K562 (cell line): ENCODE results near the gene CARD11. TPM values are rescaled to one million over a fixed set of nuclear protein-coding genes. Genes with fewer than 3 reads are reported as not detected.

ENCODE experiments used
- ARID1B ChIP-seq: fragments of 450-650 bp; IDR thresholded peaks from 2 replicates; pipeline ENCODE4 v1.6.1; 2016; ENCODE audit warnings: antibody characterized with exemption, mild to moderate bottlenecking, inconsistent platforms
- BCOR ChIP-seq: fragments of 450-650 bp; IDR thresholded peaks from 2 replicates; pipeline ENCODE4 v1.6.1; 2016
- CREBBP ChIP-seq: IDR thresholded peaks from one replicate; pipeline ENCODE4 v1.6.1; 2012; ENCODE audit warnings: low read depth, mild to moderate bottlenecking, control low read depth, inconsistent platforms, low read length
- FOXA1 ChIP-seq: fragments of 450-650 bp; IDR thresholded peaks from 2 replicates; pipeline ENCODE4 v1.6.1; 2016; ENCODE audit warnings: mild to moderate bottlenecking, borderline replicate concordance
- ILF3 ChIP-seq: fragments of 450-650 bp; IDR thresholded peaks from 2 replicates; pipeline ENCODE4 v1.6.1; 2018; ENCODE audit warnings: antibody characterized with exemption, mild to moderate bottlenecking, moderate library complexity, borderline replicate concordance
- IRF2 ChIP-seq: sonication (generic); formaldehyde crosslinking; IDR thresholded peaks from 2 replicates; pipeline ENCODE4 v1.8.1; 2022; ENCODE audit warnings: mild to moderate bottlenecking, missing genetic modification reagents
- KDM5B ChIP-seq: fragments of 200-600 bp; sonication (generic); IDR thresholded peaks from 2 replicates; pipeline ENCODE4 v1.6.1; 2012; ENCODE audit warnings: low read depth, mild to moderate bottlenecking, moderate library complexity, low read length, control low read depth, inconsistent platforms; ENCODE audit not compliant: insufficient replicate concordance
- MAZ ChIP-seq, 2 experiments: fragments of 450-650 bp in 1 of 2; sonication (generic) in 1 of 2; formaldehyde crosslinking; IDR thresholded peaks in 1 of 2; conservative IDR thresholded peaks in 1 of 2; 2 replicates each; pipeline versions ENCODE4 v1.4.0 to v1.5.0; 2020; ENCODE audit warnings: mild to moderate bottlenecking in 1 of 2, missing genetic modification reagents in 1 of 2
- POLR2A ChIP-seq: fragments of 450-650 bp; conservative IDR thresholded peaks from 2 replicates; pipeline ENCODE4 v1.6.1; 2016
- POLR3G ChIP-seq: IDR thresholded peaks from 2 replicates; pipeline ENCODE4 v1.6.1; 2011; ENCODE audit not compliant: insufficient read length, insufficient replicate concordance; ENCODE audit errors: extremely low read depth
- PPARD ChIP-seq: fragments of 250-450 bp; sonication (Bioruptor Pico); IDR thresholded peaks from 2 replicates; pipeline ENCODE4 v1.8.0; 2022; ENCODE audit warnings: inconsistent platforms, mild to moderate bottlenecking, moderate library complexity
- RBM34 ChIP-seq: fragments of 200-400 bp; formaldehyde crosslinking; IDR thresholded peaks from 2 replicates; pipeline ENCODE4 v1.6.1; 2018; ENCODE audit warnings: low read length, borderline replicate concordance; ENCODE audit not compliant: insufficient read depth
- SIN3A ChIP-seq, 2 experiments: fragments of 150-350 bp in 1 of 2; IDR thresholded peaks; 2 replicates each; pipeline ENCODE4 v1.6.1; 2011 to 2016; ENCODE audit warnings: borderline replicate concordance in 2 of 2, low read depth in 2 of 2, low read length in 2 of 2, mild to moderate bottlenecking in 2 of 2, moderate library complexity in 2 of 2; ENCODE audit not compliant: control insufficient read depth in 1 of 2
- SMARCC2 ChIP-seq: fragments of 450-650 bp; IDR thresholded peaks from 2 replicates; pipeline ENCODE4 v1.6.1; 2017; ENCODE audit warnings: antibody characterized with exemption, moderate library complexity, mild to moderate bottlenecking, low read depth
- SRSF1 ChIP-seq: fragments of 200-400 bp; formaldehyde crosslinking; IDR thresholded peaks from 2 replicates; pipeline ENCODE4 v1.6.1; 2017; ENCODE audit warnings: mild to moderate bottlenecking, low read depth, low read length, moderate library complexity
- ZBTB8A ChIP-seq: fragments of 450-650 bp; IDR thresholded peaks from 2 replicates; pipeline ENCODE4 v1.6.1; 2018; ENCODE audit warnings: mild to moderate bottlenecking, moderate library complexity; ENCODE audit not compliant: partially characterized antibody
- ZNF146 ChIP-seq: IDR thresholded peaks from one replicate; pipeline ENCODE4 v1.6.1; 2018; ENCODE audit warnings: missing compliant biosample characterization; ENCODE audit not compliant: unreplicated experiment
- ZNF707 ChIP-seq: fragments of 250-450 bp; sonication (Bioruptor Pico); conservative IDR thresholded peaks from 2 replicates; pipeline ENCODE4 v1.8.0; 2022; ENCODE audit warnings: inconsistent platforms, mild to moderate bottlenecking, moderate library complexity
- ZNF785 ChIP-seq: fragments of 250-450 bp; sonication (Bioruptor Pico); IDR thresholded peaks from 2 replicates; pipeline ENCODE4 v1.4.0; 2020; ENCODE audit warnings: mild to moderate bottlenecking
- polyA plus RNA-seq, 8 experiments: library from polyadenylated mRNA; depleted of rRNA in 4 of 8; stranded (reverse) in 5 of 8; unstranded in 3 of 8; fragments of >200 nt; fragmentation: Nextera tagmentation in 2 of 8; fragmentation: Illumina TruSeq in 1 of 8; extraction: Ambion mirVana in 2 of 8; extraction: Trizol in 1 of 8; gene quantifications; 2 replicates each; pipeline versions ENCODE4 v1.2.1 to v1.2.3, GENCODE V29; 2011 to 2014; ENCODE audit warnings: inconsistent platforms in 1 of 8, missing spikeins in 1 of 8
- total RNA-seq, 7 experiments: library from RNA; depleted of rRNA in 6 of 7; stranded (reverse); fragments of >200 nt in 6 of 7; fragmentation: Illumina TruSeq in 2 of 7; extraction: Trizol in 2 of 7; gene quantifications; 2 replicates each; pipeline versions ENCODE4 v1.2.1 to v1.2.3, GENCODE V29; 2011 to 2021; ENCODE audit warnings: low replicate concordance in 1 of 7
- TF ChIP-seq, protein P1 (sequence below): fragments of 450-650 bp; IDR thresholded peaks from 2 replicates; pipeline ENCODE4 v1.6.1; 2018; ENCODE audit not compliant: partially characterized antibody
- TF ChIP-seq, protein P2 (sequence below): fragments of 450-650 bp; IDR thresholded peaks from 2 replicates; pipeline ENCODE4 v1.6.1; 2016; ENCODE audit warnings: antibody characterized with exemption
- TF ChIP-seq, protein P3 (sequence below): fragments of 450-650 bp; conservative IDR thresholded peaks from 2 replicates; pipeline ENCODE4 v1.6.1; 2016; ENCODE audit warnings: missing genetic modification characterization, low read depth, mild to moderate bottlenecking, missing compliant biosample characterization, moderate library complexity

CARD11 gene
- total and polyA plus RNA-seq, 9 of the 15 experiments (the other 6 are each of a cell fraction or from before 2014, with no cell fraction given) = 0.07 to 12.8 (median 5.7) TPM

DNA sequence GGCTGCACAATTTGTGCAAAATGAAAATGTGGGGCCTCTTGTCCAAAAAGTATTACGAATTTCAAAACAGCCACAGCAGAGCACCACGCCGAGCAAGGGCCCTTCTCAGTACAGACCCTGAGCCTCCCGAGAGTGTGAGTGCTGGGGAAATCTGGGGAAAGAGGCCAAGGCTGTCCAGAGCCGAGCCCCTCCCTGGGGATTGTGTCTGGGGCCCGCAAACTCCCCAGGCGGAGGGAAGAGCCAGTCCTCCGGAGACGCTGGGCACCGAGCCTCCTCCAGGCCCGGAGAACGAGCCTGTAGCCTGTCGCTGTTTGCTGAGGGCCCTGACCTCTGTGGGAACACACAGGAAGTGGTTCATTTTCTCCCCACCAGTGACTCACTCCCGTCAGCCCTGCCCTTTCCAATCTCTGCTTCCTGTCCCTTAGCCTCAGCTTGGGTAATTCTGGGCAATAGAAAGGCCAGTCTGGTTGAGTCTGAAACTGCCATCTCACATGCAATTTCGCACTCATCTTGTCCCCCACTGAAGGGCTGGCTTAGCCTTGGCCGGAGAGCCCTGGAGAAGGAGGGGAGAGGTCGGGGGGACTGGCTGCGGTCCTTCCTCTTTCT, 180.1 kb downstream of the CARD11 start (continued):
- TF ChIP-seq MAZ (CRISPR knock-in tag; conservative IDR thresholded peaks at IDR 0.05 in 1 of 2, IDR thresholded peaks at IDR 0.05 in 1 of 2) = peak in 1 of 2 experiments; percentile 58; a peak in 1 of 4 replicates
- 0 out of 2 replicates have a peak, but pooled peaks have one; percentile 36 for TF ChIP-seq BCOR
- TF ChIP-seq FOXA1 = no peak
- TF ChIP-seq, protein P1, sequence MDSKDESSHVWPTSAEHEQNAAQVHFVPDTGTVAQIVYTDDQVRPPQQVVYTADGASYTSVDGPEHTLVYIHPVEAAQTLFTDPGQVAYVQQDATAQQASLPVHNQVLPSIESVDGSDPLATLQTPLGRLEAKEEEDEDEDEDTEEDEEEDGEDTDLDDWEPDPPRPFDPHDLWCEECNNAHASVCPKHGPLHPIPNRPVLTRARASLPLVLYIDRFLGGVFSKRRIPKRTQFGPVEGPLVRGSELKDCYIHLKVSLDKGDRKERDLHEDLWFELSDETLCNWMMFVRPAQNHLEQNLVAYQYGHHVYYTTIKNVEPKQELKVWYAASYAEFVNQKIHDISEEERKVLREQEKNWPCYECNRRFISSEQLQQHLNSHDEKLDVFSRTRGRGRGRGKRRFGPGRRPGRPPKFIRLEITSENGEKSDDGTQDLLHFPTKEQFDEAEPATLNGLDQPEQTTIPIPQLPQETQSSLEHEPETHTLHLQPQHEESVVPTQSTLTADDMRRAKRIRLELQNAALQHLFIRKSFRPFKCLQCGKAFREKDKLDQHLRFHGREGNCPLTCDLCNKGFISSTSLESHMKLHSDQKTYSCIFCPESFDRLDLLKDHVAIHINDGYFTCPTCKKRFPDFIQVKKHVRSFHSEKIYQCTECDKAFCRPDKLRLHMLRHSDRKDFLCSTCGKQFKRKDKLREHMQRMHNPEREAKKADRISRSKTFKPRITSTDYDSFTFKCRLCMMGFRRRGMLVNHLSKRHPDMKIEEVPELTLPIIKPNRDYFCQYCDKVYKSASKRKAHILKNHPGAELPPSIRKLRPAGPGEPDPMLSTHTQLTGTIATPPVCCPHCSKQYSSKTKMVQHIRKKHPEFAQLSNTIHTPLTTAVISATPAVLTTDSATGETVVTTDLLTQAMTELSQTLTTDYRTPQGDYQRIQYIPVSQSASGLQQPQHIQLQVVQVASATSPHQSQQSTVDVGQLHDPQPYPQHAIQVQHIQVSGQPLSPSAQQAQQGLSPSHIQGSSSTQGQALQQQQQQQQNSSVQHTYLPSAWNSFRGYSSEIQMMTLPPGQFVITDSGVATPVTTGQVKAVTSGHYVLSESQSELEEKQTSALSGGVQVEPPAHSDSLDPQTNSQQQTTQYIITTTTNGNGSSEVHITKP = no peak
- no peak for TF ChIP-seq ZNF785 (CRISPR knock-in tag)
- TF ChIP-seq RBM34 = no peak
- no peak for TF ChIP-seq SIN3A (IDR thresholded peaks at IDR 0.05; ENCODE audit: borderline replicate concordance in 2 of 2, control insufficient read depth in 1 of 2, low read depth in 2 of 2, low read length in 2 of 2)
- no peak for TF ChIP-seq PPARD
- no peak for TF ChIP-seq ZNF146 (CRISPR knock-in tag)
- no peak for TF ChIP-seq IRF2
- TF ChIP-seq POLR3G = no peak
- TF ChIP-seq ARID1B = peak; percentile 69
- TF ChIP-seq, protein P2, sequence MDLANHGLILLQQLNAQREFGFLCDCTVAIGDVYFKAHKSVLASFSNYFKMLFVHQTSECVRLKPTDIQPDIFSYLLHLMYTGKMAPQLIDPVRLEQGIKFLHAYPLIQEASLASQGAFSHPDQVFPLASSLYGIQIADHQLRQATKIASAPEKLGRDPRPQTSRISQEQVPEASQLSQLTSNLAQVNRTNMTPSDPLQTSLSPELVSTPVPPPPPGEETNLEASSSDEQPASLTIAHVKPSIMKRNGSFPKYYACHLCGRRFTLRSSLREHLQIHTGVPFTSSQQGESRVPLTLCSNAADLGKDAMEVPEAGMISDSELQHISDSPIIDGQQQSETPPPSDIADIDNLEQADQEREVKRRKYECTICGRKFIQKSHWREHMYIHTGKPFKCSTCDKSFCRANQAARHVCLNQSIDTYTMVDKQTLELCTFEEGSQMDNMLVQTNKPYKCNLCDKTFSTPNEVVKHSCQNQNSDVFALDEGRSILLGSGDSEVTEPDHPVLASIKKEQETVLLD = no peak; the same call in 1 of the 2 replicates
- TF ChIP-seq CREBBP = no peak
- TF ChIP-seq, protein P3, sequence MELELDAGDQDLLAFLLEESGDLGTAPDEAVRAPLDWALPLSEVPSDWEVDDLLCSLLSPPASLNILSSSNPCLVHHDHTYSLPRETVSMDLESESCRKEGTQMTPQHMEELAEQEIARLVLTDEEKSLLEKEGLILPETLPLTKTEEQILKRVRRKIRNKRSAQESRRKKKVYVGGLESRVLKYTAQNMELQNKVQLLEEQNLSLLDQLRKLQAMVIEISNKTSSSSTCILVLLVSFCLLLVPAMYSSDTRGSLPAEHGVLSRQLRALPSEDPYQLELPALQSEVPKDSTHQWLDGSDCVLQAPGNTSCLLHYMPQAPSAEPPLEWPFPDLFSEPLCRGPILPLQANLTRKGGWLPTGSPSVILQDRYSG (tag) = no peak
- TF ChIP-seq ZBTB8A = no peak
- TF ChIP-seq ZNF707 (CRISPR knock-in tag) = no peak
- TF ChIP-seq SRSF1 = no peak
- TF ChIP-seq ILF3 = no peak
- TF ChIP-seq SMARCC2 = no peak
- TF ChIP-seq POLR2A = peak; percentile 62
- TF ChIP-seq KDM5B = peak; percentile 64
